Stimulated activated CD4-positive, alpha-beta T cell treated with anti-CD3 and anti-CD28 coated beads, Interleukin-2, amount 100 ng/mL, for 4 hours (primary cell): ENCODE measurements around the gene CIAO3.
"Not testable (repeated sequence)": the region's sequence is repeated elsewhere in the genome, so short reads cannot be mapped to it uniquely, and the experiment has no call there.

Source experiments
- DNase-seq: peaks from one replicate; pipeline ENCODE4 v3.0.0-alpha.2; 2020; ENCODE audit warnings: low read depth

The CIAO3 gene

GRCh38 chr16:760065-760464 is 19.3 kb upstream of the CIAO3 start:
- DNase-seq: no peak

- DNase-seq: no peak
These were observed 18.5 kb upstream of the CIAO3 start for GRCh38 chr16:759110-759910.

GRCh38 chr16:756428-756827 is 15.6 kb upstream of the CIAO3 start:
- no peak for DNase-seq

GRCh38 chr16:754656-755055 is 13.9 kb upstream of the CIAO3 start:
- DNase-seq: no peak

GRCh38 chr16:754121-754607 is 13.4 kb upstream of the CIAO3 start:
- not testable (repeated sequence) for DNase-seq

GRCh38 chr16:752007-752312 is 11.2 kb upstream of the CIAO3 start:
- no peak for DNase-seq

GRCh38 chr16:751152-752006 is 10.6 kb upstream of the CIAO3 start:
- no peak for DNase-seq

- no peak for DNase-seq
These were observed 9.7 kb upstream of the CIAO3 start for GRCh38 chr16:750485-750884.

GRCh38 chr16:749010-749409 is 8.2 kb upstream of the CIAO3 start:
- no peak for DNase-seq

- no peak for DNase-seq
These were observed 7.4 kb upstream of the CIAO3 start for GRCh38 chr16:747978-748746.

GRCh38 chr16:746637-747036 is 5.8 kb upstream of the CIAO3 start:
- no peak for DNase-seq

GRCh38 chr16:745739-746138 is 4.9 kb upstream of the CIAO3 start:
- DNase-seq: no peak

GRCh38 chr16:743794-744500 is 3.1 kb upstream of the CIAO3 start:
- DNase-seq: no peak

GRCh38 chr16:742894-743293 is 2.1 kb upstream of the CIAO3 start:
- not testable (repeated sequence) for DNase-seq

GRCh38 chr16:741986-742629 is 1.3 kb upstream of the CIAO3 start:
- no peak for DNase-seq

GRCh38 chr16:740459-740763 is 386 bp downstream of the CIAO3 start:
- no peak for DNase-seq

GRCh38 chr16:739560-740458 is 988 bp downstream of the CIAO3 start:
- no peak for DNase-seq

- DNase-seq: no peak
These were observed 3.8 kb downstream of the CIAO3 start for GRCh38 chr16:736936-737481.

GRCh38 chr16:735982-736453 is 4.8 kb downstream of the CIAO3 start:
- DNase-seq: no peak
